Testis (tissue), 3 donors: Measurements from ENCODE around the gene KRT14. TPM values are rescaled to one million over a fixed set of nuclear protein-coding genes. Genes with fewer than 3 reads are reported as not detected.
"Not testable (repeated sequence)": the region's sequence is repeated elsewhere in the genome, so short reads cannot be mapped to it uniquely, and the experiment has no call there.

ENCODE experiments used
- DNase-seq: peaks from one replicate; pipeline ENCODE4 v3.0.0-alpha.2; 2019
- H3K27ac ChIP-seq, 2 donors: fragments of 200-600 bp; sonication (generic); one replicate each; pipeline ENCODE4 v1.5.1; 2019
- H3K27me3 ChIP-seq: fragments of 200-600 bp; sonication (generic); one replicate; pipeline ENCODE4 v1.5.1; 2019
- H3K36me3 ChIP-seq: fragments of 200-600 bp; sonication (generic); one replicate; pipeline ENCODE4 v1.5.1; 2017; ENCODE audit warnings: low read depth; ENCODE audit errors: missing control alignments
- H3K4me1 ChIP-seq: fragments of 200-600 bp; sonication (generic); one replicate; pipeline ENCODE4 v1.5.1; 2019
- H3K4me3 ChIP-seq, 2 donors: fragments of 200-600 bp; sonication (generic); one replicate each; pipeline ENCODE4 v1.5.1; 2017 to 2019
- H3K9me3 ChIP-seq: fragments of 200-600 bp; sonication (generic); one replicate; pipeline ENCODE4 v1.5.1; 2017
- POLR2A ChIP-seq: fragments of 450-650 bp; IDR thresholded peaks from one replicate; pipeline ENCODE4 v1.6.1; 2017; ENCODE audit warnings: antibody characterized with exemption, mild to moderate bottlenecking, moderate library complexity
- whole genome bisulfite sequencing, 2 donors: methylation state at CpG; one replicate each; pipeline ENCODE4 v1.1.5; 2018; 5-methylcytosine and 5-hydroxymethylcytosine counted together
- intact Hi-C: fragments of 100-400 bp; cut with DNase I; formaldehyde crosslinking; loops from one replicate; pipeline ENCODE4 v1.15.1; 2023; ENCODE audit warnings: low total_unique reads
- polyA plus RNA-seq: library from polyadenylated mRNA; stranded (reverse); fragments of 350-450 nt; fragmentation: Illumina TruSeq; extraction: RNeasy Lipid Tissue Mini Kit (QIAGEN cat#74804); gene quantifications from one replicate; pipeline ENCODE4 v1.2.3, GENCODE V29; 2014; ENCODE audit warnings: low read depth, low replicate concordance; ENCODE audit not compliant: insufficient read depth
- total RNA-seq, 2 donors: library from RNA; depleted of rRNA; stranded (reverse); fragments of >200 nt; gene quantifications; one replicate each; pipeline ENCODE4 v1.2.3, GENCODE V29; 2016
- TF ChIP-seq, protein P1 (sequence below), 3 experiments: fragments of 450-650 bp in 2 of 3; fragments of 200-600 bp in 1 of 3; sonication (generic) in 1 of 3; IDR thresholded peaks; one replicate each; pipeline ENCODE4 v1.5.1; 2016 to 2019; ENCODE audit warnings: antibody characterized with exemption in 3 of 3, mild to moderate bottlenecking in 2 of 3, moderate library complexity in 1 of 3

The KRT14 gene
- total and polyA plus RNA-seq, 3 donors from 2014 or later, result 0.24 to 0.37 TPM; not detected in 1

DNA sequence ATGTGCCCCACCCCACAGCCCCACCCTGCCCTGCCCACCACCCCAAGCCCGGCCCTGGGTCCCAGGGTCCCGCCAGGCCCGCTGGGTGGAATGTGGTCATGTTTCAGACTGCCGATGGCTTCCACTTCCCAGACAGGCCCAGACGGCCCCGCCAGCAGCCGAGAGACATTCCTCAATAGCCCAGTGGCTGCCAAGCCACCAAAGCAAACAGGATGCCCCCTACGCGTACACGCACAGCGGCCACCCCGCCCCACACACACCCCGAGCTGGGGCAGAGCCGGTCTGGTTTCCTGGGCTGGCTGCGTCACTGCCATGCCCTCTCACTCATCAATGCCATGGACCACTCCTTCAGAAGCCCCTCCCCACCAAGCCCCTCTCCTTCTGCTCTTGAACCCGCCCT, 38.9 kb upstream of the KRT14 start:
- no peaks in the 10 kb centered on the region for H3K27me3 ChIP-seq
- intact Hi-C loops, result no loop called here
- no peak overlapping the region for H3K27ac ChIP-seq
- WGBS, 2 donors, result 80 to 89% methylated on average over 1 to 12 of the region's 16 CpGs
- H3K4me3 ChIP-seq, result no peak overlapping the region
- no peak for DNase-seq
- TF ChIP-seq, protein P1, sequence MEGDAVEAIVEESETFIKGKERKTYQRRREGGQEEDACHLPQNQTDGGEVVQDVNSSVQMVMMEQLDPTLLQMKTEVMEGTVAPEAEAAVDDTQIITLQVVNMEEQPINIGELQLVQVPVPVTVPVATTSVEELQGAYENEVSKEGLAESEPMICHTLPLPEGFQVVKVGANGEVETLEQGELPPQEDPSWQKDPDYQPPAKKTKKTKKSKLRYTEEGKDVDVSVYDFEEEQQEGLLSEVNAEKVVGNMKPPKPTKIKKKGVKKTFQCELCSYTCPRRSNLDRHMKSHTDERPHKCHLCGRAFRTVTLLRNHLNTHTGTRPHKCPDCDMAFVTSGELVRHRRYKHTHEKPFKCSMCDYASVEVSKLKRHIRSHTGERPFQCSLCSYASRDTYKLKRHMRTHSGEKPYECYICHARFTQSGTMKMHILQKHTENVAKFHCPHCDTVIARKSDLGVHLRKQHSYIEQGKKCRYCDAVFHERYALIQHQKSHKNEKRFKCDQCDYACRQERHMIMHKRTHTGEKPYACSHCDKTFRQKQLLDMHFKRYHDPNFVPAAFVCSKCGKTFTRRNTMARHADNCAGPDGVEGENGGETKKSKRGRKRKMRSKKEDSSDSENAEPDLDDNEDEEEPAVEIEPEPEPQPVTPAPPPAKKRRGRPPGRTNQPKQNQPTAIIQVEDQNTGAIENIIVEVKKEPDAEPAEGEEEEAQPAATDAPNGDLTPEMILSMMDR (IDR thresholded peaks at IDR 0.05), result no peak
- TF ChIP-seq POLR2A, result no peak
- no peaks in the 10 kb centered on the region for H3K9me3 ChIP-seq
- no peaks in the 10 kb centered on the region for H3K36me3 ChIP-seq
- H3K4me1 ChIP-seq, result peaks cover 5% of the 10 kb centered on the region

GRCh38 chr17:41624208-41625101, 37.8 kb upstream of the KRT14 start, which contains the start of gene KRT17:
Gene KRT17 (minus strand): TSS chr17:41624575. CDS start chr17:41624509, 66 bp downstream.
- no peak for DNase-seq
- Histone ChIP-seq H3K27me3 (no peaks in the 10 kb centered on the region), H3K4me1 (peaks cover 5% of the 10 kb centered on the region), H3K4me3 (no peak within 1 kb of the TSS), H3K27ac (no peak within 1 kb of the TSS), H3K36me3 (no peaks in the 10 kb centered on the region), H3K9me3 (no peaks in the 10 kb centered on the region)
- TF ChIP-seq, protein P1 (IDR thresholded peaks at IDR 0.05), result no peak
- no peak for TF ChIP-seq POLR2A
- intact Hi-C loops, result no loop called here
- 86 to 92% methylated on average over 23 to 33 of the region's 33 CpGs for WGBS, 2 donors

GRCh38 chr17:41623184-41623861, 36.6 kb upstream of the KRT14 start:
- H3K9me3 ChIP-seq, DNase-seq, intact Hi-C loops, H3K4me3 ChIP-seq, H3K4me1 ChIP-seq, H3K36me3 ChIP-seq, H3K27me3 ChIP-seq, H3K27ac ChIP-seq: not testable (repeated sequence)
- WGBS, 2 donors, result 74 to 78% methylated on average over 10 of the region's 10 CpGs

DNA sequence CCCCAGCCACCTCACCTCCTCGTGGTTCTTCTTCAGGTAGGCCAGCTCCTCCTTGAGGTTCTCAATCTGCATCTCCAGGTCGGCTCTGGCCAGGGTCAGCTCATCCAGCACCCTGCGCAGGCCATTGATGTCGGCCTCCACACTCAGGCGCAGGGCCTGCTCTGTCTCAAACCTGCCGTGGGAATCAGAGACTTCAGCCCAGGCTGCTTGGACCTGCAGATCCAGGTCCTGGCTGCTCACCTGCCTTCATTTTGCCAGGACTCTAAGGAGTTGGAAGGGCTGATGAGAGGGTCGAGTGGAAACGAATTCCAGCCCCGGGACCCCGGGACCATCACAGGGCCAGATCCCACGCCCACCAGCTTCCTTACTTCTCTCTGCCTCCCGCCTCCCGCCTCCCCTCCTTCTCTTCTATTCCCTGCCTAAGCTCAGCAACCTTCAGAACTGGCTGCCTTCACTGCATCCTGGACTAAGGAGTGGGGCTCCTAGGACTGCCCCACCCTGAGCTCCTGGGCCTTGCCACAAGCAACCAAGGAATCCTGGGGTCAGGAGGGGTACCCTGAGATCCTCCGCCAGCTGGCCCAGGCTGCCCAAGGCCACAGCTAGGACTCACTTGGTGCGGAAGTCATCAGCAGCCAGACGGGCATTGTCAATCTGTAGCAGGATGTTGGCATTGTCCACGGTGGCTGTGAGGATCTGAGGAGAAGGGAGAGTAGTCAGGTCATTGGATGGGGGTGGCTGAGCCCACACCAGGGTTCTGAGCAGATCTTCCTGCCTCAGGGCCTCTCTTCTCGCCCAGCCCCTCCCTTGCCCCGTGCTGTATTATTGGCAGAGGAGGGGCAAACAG, 35.9 kb upstream of the KRT14 start:
- 81 to 87% methylated on average over 16 to 19 of the region's 19 CpGs for WGBS, 2 donors

GRCh38 chr17:41621916-41622315, 35.2 kb upstream of the KRT14 start:
- 83 to 96% methylated on average over 2 of the region's 2 CpGs for WGBS, 2 donors
- Histone ChIP-seq H3K9me3 (no peaks in the 10 kb centered on the region), H3K27ac (no peak overlapping the region), H3K36me3 (no peaks in the 10 kb centered on the region), H3K27me3 (no peaks in the 10 kb centered on the region), H3K4me3 (no peak overlapping the region), H3K4me1 (peaks cover 5% of the 10 kb centered on the region)
- intact Hi-C loops, result no loop called here
- TF ChIP-seq, protein P1 (IDR thresholded peaks at IDR 0.05), result no peak
- no peak for TF ChIP-seq POLR2A
- DNase-seq, result no peak

More for the DNA sequence above, 35.9 kb upstream of the KRT14 start:
- H3K27me3 ChIP-seq, H3K4me1 ChIP-seq, H3K9me3 ChIP-seq, H3K4me3 ChIP-seq, intact Hi-C loops, H3K27ac ChIP-seq, DNase-seq, H3K36me3 ChIP-seq: not testable (repeated sequence)

DNA sequence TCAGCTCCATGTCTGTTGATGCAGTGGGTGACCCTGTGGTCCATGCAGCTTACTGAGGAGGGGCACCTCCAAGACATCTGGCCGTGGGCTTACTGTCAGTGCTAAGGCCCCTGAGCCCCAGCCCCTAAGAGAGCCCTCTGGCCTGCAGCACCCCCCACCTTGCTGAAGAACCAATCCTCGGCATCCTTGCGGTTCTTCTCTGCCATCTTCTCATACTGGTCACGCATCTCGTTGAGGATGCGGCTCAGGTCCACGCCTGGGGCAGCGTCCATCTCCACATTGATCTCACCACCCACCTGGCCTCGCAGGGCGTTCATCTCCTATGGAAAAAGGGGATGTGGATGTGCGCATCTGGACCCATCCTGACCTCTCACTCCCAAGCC, 34.7 kb upstream of the KRT14 start:
- H3K4me3 ChIP-seq, H3K36me3 ChIP-seq, H3K4me1 ChIP-seq, intact Hi-C loops, DNase-seq, H3K27me3 ChIP-seq, H3K27ac ChIP-seq, H3K9me3 ChIP-seq: not testable (repeated sequence)
- WGBS, 2 donors, result 95 to 97% methylated on average over 11 of the region's 11 CpGs
